H1 (cell line): Measurements from ENCODE around the gene FBXL15. TPM values are rescaled to one million over a fixed set of nuclear protein-coding genes. Genes with fewer than 3 reads are reported as not detected.

Experiments
- CTCF ChIA-PET: fragments of 300-600 bp; sonication (Branson Sonifier 250); formaldehyde crosslinking; loops from one replicate; lab custom pipeline; 2021; ENCODE audit not compliant: partially characterized antibody; lab: Charles Lee
- POLR2A ChIA-PET: fragments of 300-600 bp; sonication (Branson Sonifier 250); formaldehyde crosslinking; loops from one replicate; lab custom pipeline; 2021; ENCODE audit warnings: inconsistent platforms; ENCODE audit not compliant: partially characterized antibody; lab: Charles Lee
- DNase-seq, 2 experiments: peaks; one replicate each; pipeline versions ENCODE4 v3.0.0 to v3.0.0-alpha.2; 2010 to 2022; ENCODE audit warnings: low spot score in 2 of 2, low read depth in 1 of 2, mixed read lengths in 1 of 2
- FAIRE-seq: peaks from 2 replicates; lab custom pipeline; 2011; peaks lifted over from hg19 to GRCh38; lab: Jason Lieb, UNC
- H2AFZ ChIP-seq: 2 replicates; pipeline ENCODE4 v1.8.1; 2012; ENCODE audit warnings: low read length, inconsistent platforms
- H2AK5ac ChIP-seq: 2 replicates; pipeline ENCODE4 v1.6.1; 2013; ENCODE audit warnings: low read depth, low read length
- H2BK120ac ChIP-seq: replicated peaks from 2 replicates; pipeline ENCODE3; 2013; ENCODE audit warnings: low read depth, low read length, inconsistent platforms
- H2BK12ac ChIP-seq: 2 replicates; pipeline ENCODE4 v1.6.1; 2013; ENCODE audit warnings: low read depth, low read length
- H2BK15ac ChIP-seq: 2 replicates; pipeline ENCODE4 v1.6.1; 2013; ENCODE audit warnings: low read length
- H2BK20ac ChIP-seq: 2 replicates; pipeline ENCODE4 v1.6.1; 2013; ENCODE audit warnings: low read length
- H2BK5ac ChIP-seq: 2 replicates; pipeline ENCODE4 v1.6.1; 2013; ENCODE audit warnings: low read depth, low read length
- H3K14ac ChIP-seq: 2 replicates; pipeline ENCODE4 v1.6.1; 2013; ENCODE audit warnings: inconsistent platforms; ENCODE audit not compliant: insufficient read length
- H3K18ac ChIP-seq: 2 replicates; pipeline ENCODE4 v1.6.1; 2013; ENCODE audit warnings: low read length; ENCODE audit errors: extremely low read depth
- H3K23ac ChIP-seq: 2 replicates; pipeline ENCODE4 v1.6.1; 2013; ENCODE audit warnings: inconsistent platforms; ENCODE audit not compliant: insufficient read length
- H3K23me2 ChIP-seq: 2 replicates; pipeline ENCODE4 v1.6.1; 2013; ENCODE audit warnings: low read depth, low read length
- H3K27ac ChIP-seq: 2 replicates; pipeline ENCODE4 v1.6.1; 2011; ENCODE audit warnings: low read depth, low read length, inconsistent platforms
- H3K27me3 ChIP-seq, 4 experiments: replicated peaks in 1 of 4; 1 replicate in 1 of 4; 2 replicates in 3 of 4; pipeline versions ENCODE4 v1.6.1 to v1.8.1; 2011 to 2013; ENCODE audit warnings: low read length in 3 of 4, mild to moderate bottlenecking in 3 of 4, inconsistent platforms in 2 of 4, mixed read lengths in 2 of 4, moderate library complexity in 1 of 4; ENCODE audit not compliant: control insufficient read depth in 3 of 4, insufficient read depth in 3 of 4; ENCODE audit errors: extremely low read depth in 1 of 4
- H3K36me3 ChIP-seq, 4 experiments: 2 replicates each; pipeline versions ENCODE4 v1.6.1 to v1.8.1; 2011 to 2013; ENCODE audit warnings: mild to moderate bottlenecking in 4 of 4, low read length in 3 of 4, moderate library complexity in 2 of 4, control low read depth in 1 of 4, inconsistent platforms in 1 of 4; ENCODE audit not compliant: insufficient read depth in 4 of 4, control insufficient read depth in 2 of 4
- H3K4ac ChIP-seq: replicated peaks from 2 replicates; pipeline ENCODE3; 2013; ENCODE audit warnings: low read length, low read depth, mixed read lengths, inconsistent platforms; ENCODE audit not compliant: insufficient read length
- H3K4me1 ChIP-seq, 4 experiments: replicated peaks in 1 of 4; 1 replicate in 1 of 4; 2 replicates in 3 of 4; pipeline versions ENCODE4 v1.6.1 to v1.8.1; 2011 to 2013; ENCODE audit warnings: low read length in 3 of 4, inconsistent platforms in 2 of 4, mixed read lengths in 1 of 4; ENCODE audit not compliant: insufficient read depth in 4 of 4, control insufficient read depth in 3 of 4
- H3K4me2 ChIP-seq, 2 experiments: 2 replicates each; pipeline versions ENCODE4 v1.6.1 to v1.8.1; 2011 to 2013; ENCODE audit warnings: low read depth in 2 of 2, low read length in 2 of 2, control low read depth in 1 of 2, inconsistent platforms in 1 of 2, mild to moderate bottlenecking in 1 of 2; ENCODE audit not compliant: insufficient read depth in 1 of 2
- H3K4me3 ChIP-seq, 4 experiments: fragments of 200-600, 300-600 bp in 1 of 4; sonication (generic), shearing (Covaris generic), sonication (Bioruptor Twin) in 1 of 4; 2 replicates each; pipeline versions ENCODE4 v1.5.1 to v1.8.1; 2011 to 2016; ENCODE audit warnings: low read length in 4 of 4, low read depth in 3 of 4, control low read depth in 2 of 4, inconsistent platforms in 2 of 4, mild to moderate bottlenecking in 2 of 4, mixed read lengths in 1 of 4, moderate library complexity in 1 of 4; ENCODE audit not compliant: insufficient read depth in 2 of 4; ENCODE audit errors: extremely low read depth in 1 of 4
- H3K56ac ChIP-seq: replicated peaks from 2 replicates; pipeline ENCODE3; 2013; ENCODE audit warnings: low read depth, mild to moderate bottlenecking, mixed read lengths, low read length, inconsistent platforms; ENCODE audit not compliant: insufficient read length
- H3K79me1 ChIP-seq: 2 replicates; pipeline ENCODE4 v1.6.1; 2013; ENCODE audit warnings: low read depth, low read length, control low read depth
- H3K79me2 ChIP-seq, 2 experiments: 2 replicates each; pipeline versions ENCODE4 v1.6.1 to v1.8.1; 2012 to 2013; ENCODE audit warnings: low read length in 2 of 2, mild to moderate bottlenecking in 2 of 2, inconsistent platforms in 1 of 2; ENCODE audit not compliant: insufficient read depth in 2 of 2, control insufficient read depth in 1 of 2
- H3K9ac ChIP-seq, 4 experiments: replicated peaks in 1 of 4; 1 replicate in 1 of 4; 2 replicates in 3 of 4; pipeline versions ENCODE4 v1.6.1 to v1.8.1; 2011 to 2013; ENCODE audit warnings: low read depth in 3 of 4, low read length in 3 of 4, control low read depth in 2 of 4, mild to moderate bottlenecking in 2 of 4, moderate library complexity in 2 of 4, inconsistent platforms in 1 of 4; ENCODE audit errors: extremely low read depth in 1 of 4
- H3K9me3 ChIP-seq, 2 experiments: 2 replicates each; pipeline versions ENCODE4 v1.6.1 to v1.8.1; 2012 to 2013; ENCODE audit warnings: mild to moderate bottlenecking in 2 of 2, moderate library complexity in 2 of 2, control low read depth in 1 of 2, inconsistent platforms in 1 of 2, low read depth in 1 of 2, low read length in 1 of 2, mixed read lengths in 1 of 2; ENCODE audit not compliant: insufficient read depth in 2 of 2
- H4K20me1 ChIP-seq, 2 experiments: replicated peaks in 1 of 2; 2 replicates each; pipeline versions ENCODE3 to v1.8.1; 2011 to 2013; ENCODE audit warnings: inconsistent platforms in 2 of 2, low read length in 2 of 2, mild to moderate bottlenecking in 1 of 2; ENCODE audit not compliant: insufficient read depth in 2 of 2, control insufficient read depth in 1 of 2
- H4K5ac ChIP-seq: 2 replicates; pipeline ENCODE4 v1.6.1; 2013; ENCODE audit warnings: low read length, low read depth, mixed read lengths, inconsistent platforms; ENCODE audit not compliant: insufficient read length
- H4K8ac ChIP-seq: 2 replicates; pipeline ENCODE4 v1.8.0; 2013; ENCODE audit warnings: mild to moderate bottlenecking, moderate library complexity, low read length, inconsistent platforms; ENCODE audit not compliant: insufficient read depth; ENCODE audit errors: extremely low read depth
- H4K91ac ChIP-seq: replicated peaks from 2 replicates; pipeline ENCODE3; 2013; ENCODE audit warnings: low read length, mixed read lengths, inconsistent platforms; ENCODE audit not compliant: insufficient read length
- CHD1 ChIP-seq: IDR thresholded peaks from 2 replicates; pipeline ENCODE4 v1.6.1; 2012; ENCODE audit warnings: low read depth, low read length, improper control_type of control experiment
- JUN ChIP-seq: IDR thresholded peaks from 2 replicates; pipeline ENCODE4 v1.6.1; 2011; ENCODE audit warnings: low read depth, mild to moderate bottlenecking, improper control_type of control experiment, low read length
- MAFK ChIP-seq: IDR thresholded peaks from 2 replicates; pipeline ENCODE4 v1.6.1; 2012; ENCODE audit warnings: low read depth, mild to moderate bottlenecking, improper control_type of control experiment, low read length
- MAX ChIP-seq: IDR thresholded peaks from 2 replicates; pipeline ENCODE4 v1.6.1; 2012; ENCODE audit warnings: inconsistent platforms
- NRF1 ChIP-seq: IDR thresholded peaks from 2 replicates; pipeline ENCODE4 v1.6.1; 2011; ENCODE audit warnings: mild to moderate bottlenecking, low read depth, low read length, improper control_type of control experiment
- POLR2A ChIP-seq, 2 experiments: IDR thresholded peaks; 1 replicate in 1 of 2; 2 replicates in 1 of 2; pipeline ENCODE4 v1.6.1; 2011; ENCODE audit warnings: low read depth in 2 of 2, low read length in 2 of 2, mild to moderate bottlenecking in 2 of 2; ENCODE audit errors: control extremely low read depth in 1 of 2
- RXRA ChIP-seq: IDR thresholded peaks from 2 replicates; pipeline ENCODE4 v1.6.1; 2011; ENCODE audit warnings: low read depth, mild to moderate bottlenecking, low read length, moderate library complexity; ENCODE audit not compliant: insufficient read depth
- SAP30 ChIP-seq: fragments of 300-600 bp; sonication (generic); IDR thresholded peaks from 2 replicates; pipeline ENCODE4 v1.7.1; 2012; ENCODE audit warnings: low read length, moderate library complexity, mild to moderate bottlenecking, inconsistent platforms; ENCODE audit not compliant: insufficient read depth, insufficient replicate concordance
- TAF1 ChIP-seq: IDR thresholded peaks from 2 replicates; pipeline ENCODE4 v1.6.1; 2011; ENCODE audit warnings: mild to moderate bottlenecking, low read depth, low read length
- TEAD4 ChIP-seq: IDR thresholded peaks from 2 replicates; pipeline ENCODE4 v1.6.1; 2012; ENCODE audit warnings: low read depth, low read length, inconsistent platforms, mixed read lengths
- WGBS, 2 experiments: shearing (Covaris generic) in 1 of 2; methylation state at CpG; one replicate each; pipeline versions ENCODE4 v1.1.6 to v1.1.7; 2013 to 2015; ENCODE audit warnings: low lambda C conversion rate in 2 of 2, mixed read lengths in 2 of 2, inconsistent platforms in 1 of 2, low coverage in 1 of 2, missing lambda C conversion rate in 1 of 2; ENCODE audit not compliant: insufficient replicate concordance in 2 of 2, insufficient coverage in 1 of 2, insufficient read length in 1 of 2; ENCODE audit errors: extremely low coverage in 1 of 2, missing lambda C conversion rate in 1 of 2; 5-methylcytosine and 5-hydroxymethylcytosine counted together
- polyA plus RNA-seq, 7 experiments: library from polyadenylated mRNA; depleted of rRNA in 3 of 7; stranded (reverse) in 5 of 7; unstranded in 2 of 7; fragments of >200 nt in 5 of 7; fragments of 200-250 nt in 2 of 7; gene quantifications; 1 replicate in 5 of 7; 2 replicates in 1 of 7; 4 replicates in 1 of 7; pipeline versions ENCODE4 v1.2.1 to v1.2.3, GENCODE V29; 2011 to 2013; ENCODE audit warnings: missing spikeins in 2 of 7, mixed read lengths in 2 of 7
- total RNA-seq: library from RNA; stranded (reverse); fragmentation: NEBNext Ultra II Directional; extraction: Animal tissue kit (Norgen Biotek cat#: 25700); gene quantifications from 2 replicates; pipeline ENCODE4 v1.2.1, GENCODE V29; 2021

FBXL15 gene
- total and polyA plus RNA-seq, 2 of the 8 experiments (the other 6 are each of a cell fraction or from before 2014, with no cell fraction given) = 11.3 to 22.6 TPM

- Histone ChIP-seq H2BK5ac (no peak overlapping the region), H3K4me3 (no peak overlapping the region), H3K4me2 (no peak overlapping the region), H2BK20ac (no peak overlapping the region), H4K5ac (no peak overlapping the region), H3K14ac (no peak overlapping the region), H2BK15ac (no peak overlapping the region), H3K9me3 (no peaks in the 10 kb centered on the region), H4K8ac (no peak overlapping the region), H3K9ac (no peak overlapping the region), H3K18ac (no peak overlapping the region), H2AFZ (no peak overlapping the region), H3K23me2 (peaks cover 2% of the 10 kb centered on the region; the same call in 1 of the 2 replicates), H3K23ac (no peak overlapping the region), H4K91ac (no peak overlapping the region), H3K27me3 (no peaks in the 10 kb centered on the region), H2AK5ac (no peak overlapping the region), H2BK12ac (no peak overlapping the region), H3K36me3 (peaks cover 0 to 6% (median 2%) of the 10 kb centered on the region in 4 experiments; a peak in 3 of 8 replicates), H3K79me1 (no peaks in the 10 kb centered on the region; the same call in 1 of the 2 replicates), H3K4ac (no peak overlapping the region), H2BK120ac (no peak overlapping the region), H3K79me2 (no peaks in the 10 kb centered on the region), H3K4me1 (peaks cover 2 to 13% (median 7%) of the 10 kb centered on the region in 4 experiments), H3K56ac (no peak overlapping the region), H3K27ac (no peak overlapping the region), H4K20me1 (peaks cover 0 to 2% of the 10 kb centered on the region in 2 experiments)
- CTCF ChIA-PET = interaction anchor here (0.7 to 2.2 kb wide), 6 partner anchors 9 to 339 kb away, joined by 3 to 6 read pairs (median 4); partner anchors contain the start of gene C10orf95
- WGBS, 2 experiments = 89% methylated on average over 6 of the region's 6 CpGs; no CpG with 5 or more reads in 1 of the 2 experiments
- no peak for DNase-seq
- POLR2A ChIA-PET = interaction anchor here (0.6 to 2.4 kb wide), 2 partner anchors 11 to 302 kb away, joined by 4 to 6 read pairs; no protein-coding TSS in a partner anchor
- FAIRE-seq = no peak
- no peak for TF ChIP-seq TAF1
- TF ChIP-seq TEAD4 = no peak
- no peak for TF ChIP-seq RXRA
- TF ChIP-seq CHD1 = no peak
- no peak for TF ChIP-seq POLR2A (IDR thresholded peaks at IDR 0.05; ENCODE audit: control extremely low read depth in 1 of 2, low read depth in 2 of 2, low read length in 2 of 2)
- no peak for TF ChIP-seq MAFK
- TF ChIP-seq NRF1 = no peak
- TF ChIP-seq JUN = no peak
- TF ChIP-seq SAP30 = no peak
- no peak for TF ChIP-seq MAX
Observed at GRCh38 chr10:102467318-102467717, 46.7 kb downstream of the FBXL15 start.
